H1 (cell line): Measurements from ENCODE around the gene TNF. TPM values are rescaled to one million over a fixed set of nuclear protein-coding genes. Genes with fewer than 3 reads are reported as not detected.

Source experiments
- ATF3 ChIP-seq: IDR thresholded peaks from 2 replicates; pipeline ENCODE4 v1.6.1; 2011; ENCODE audit warnings: low read depth, mild to moderate bottlenecking, low read length; ENCODE audit not compliant: insufficient read depth
- CHD7 ChIP-seq: fragments of 300-600 bp; sonication (generic); IDR thresholded peaks from 2 replicates; pipeline ENCODE4 v1.7.1; 2012; ENCODE audit warnings: low read length, moderate library complexity, mild to moderate bottlenecking, inconsistent platforms; ENCODE audit not compliant: insufficient replicate concordance
- SUZ12 ChIP-seq: fragments of 200-600 bp; sonication (generic); IDR thresholded peaks from 2 replicates; pipeline ENCODE4 v1.6.1; 2012; ENCODE audit warnings: mild to moderate bottlenecking, inconsistent platforms, low read length, moderate library complexity, mixed read lengths
- ZNF274 ChIP-seq: IDR thresholded peaks from 2 replicates; pipeline ENCODE4 v1.7.0; 2012; ENCODE audit warnings: low read length, borderline replicate concordance; ENCODE audit errors: extremely low read depth
- polyA plus RNA-seq, 7 experiments: library from polyadenylated mRNA; depleted of rRNA in 3 of 7; stranded (reverse) in 5 of 7; unstranded in 2 of 7; fragments of >200 nt in 5 of 7; fragments of 200-250 nt in 2 of 7; gene quantifications; 1 replicate in 5 of 7; 2 replicates in 1 of 7; 4 replicates in 1 of 7; pipeline versions ENCODE4 v1.2.1 to v1.2.3, GENCODE V29; 2011 to 2013; ENCODE audit warnings: missing spikeins in 2 of 7, mixed read lengths in 2 of 7
- total RNA-seq: library from RNA; stranded (reverse); fragmentation: NEBNext Ultra II Directional; extraction: Animal tissue kit (Norgen Biotek cat#: 25700); gene quantifications from 2 replicates; pipeline ENCODE4 v1.2.1, GENCODE V29; 2021

The TNF gene
- total and polyA plus RNA-seq, 2 of the 8 experiments (the other 6 are each of a cell fraction or from before 2014, with no cell fraction given), result not detected

GRCh38 chr6:31559606-31559957, 15.8 kb upstream of the TNF start (continued):
- TF ChIP-seq CHD7 (no peak), SUZ12 (no peak), ATF3 (no peak), ZNF274 (no peak)
